ENCODE results near the gene IGSF21. TPM values are rescaled to one million over a fixed set of nuclear protein-coding genes. Genes with fewer than 3 reads are reported as not detected.

Gene IGSF21
- polyA plus RNA-seq, 1 of the 3 experiments (the other 2 are of a cell fraction) = not detected

DNA sequence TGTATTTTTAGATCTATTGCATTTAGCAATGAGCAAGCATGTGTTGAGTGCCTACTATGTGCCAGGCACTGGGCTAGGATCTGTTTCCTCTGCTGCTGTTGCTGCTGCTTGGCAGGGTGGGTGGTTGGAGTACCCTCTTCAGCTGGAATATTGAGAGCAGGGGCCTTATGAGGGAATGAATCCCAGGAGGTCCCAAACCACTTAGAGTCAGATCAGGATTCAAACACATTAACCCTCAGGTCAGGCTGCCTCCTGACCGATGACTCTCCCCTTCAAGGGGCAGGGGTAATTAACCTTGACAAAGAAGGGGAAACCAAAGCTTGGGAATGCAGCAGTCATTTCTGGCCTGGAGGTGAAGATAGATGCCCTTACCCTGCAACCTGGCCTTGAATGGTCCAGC is 138.0 kb downstream of the IGSF21 start (continued):
- TF ChIP-seq TEAD4 (IDR thresholded peaks at IDR 0.05; ENCODE audit: borderline replicate concordance, insufficient read depth) (no peak), RCOR1 (IDR thresholded peaks at IDR 0.05; ENCODE audit: low read length) (no peak), MXI1 (IDR thresholded peaks at IDR 0.05; ENCODE audit: low read depth, low read length) (no peak), EP300 (IDR thresholded peaks at IDR 0.05; ENCODE audit: borderline replicate concordance in 1 of 2, low read depth in 1 of 2, low read length in 1 of 2) (no peak), ELF1 (IDR thresholded peaks at IDR 0.05) (no peak), NFIC (IDR thresholded peaks at IDR 0.05; ENCODE audit: borderline replicate concordance) (no peak), ZBTB33 (IDR thresholded peaks at IDR 0.05; ENCODE audit: borderline replicate concordance, low read depth) (no peak), GATA2 (CRISPR knock-in tag; IDR thresholded peaks at IDR 0.05) (no peak)

- ChIA-PET CTCF (interaction anchor here (0.7 to 2.8 kb wide), 8 partner anchors 8 to 629 kb away, joined by 3 to 16 read pairs (median 4); no protein-coding TSS in a partner anchor), POLR2A (interaction anchor here (0.7 kb wide), 1 partner anchor 137 kb away, joined by 4 read pairs; no protein-coding TSS in a partner anchor)
- WGBS (ENCODE audit: low lambda C conversion rate) = 35% methylated on average over 6 of the region's 6 CpGs
- no peak for TF ChIP-seq MEF2A (IDR thresholded peaks at IDR 0.05; ENCODE audit: borderline replicate concordance, low read depth)
- Histone ChIP-seq H3K4me1 (ENCODE audit: control insufficient read depth in 1 of 2, insufficient read depth in 2 of 2, low read depth in 1 of 2, low read length in 1 of 2) (peaks cover 0 to 10% of the 10 kb centered on the region in 2 experiments; a peak in 2 of 4 replicates), H3K79me2 (ENCODE audit: insufficient read depth) (no peaks in the 10 kb centered on the region), H3F3A (replicated peaks; ENCODE audit: insufficient read depth) (no peaks in the 10 kb centered on the region), H3K27ac (ENCODE audit: low read depth in 2 of 2, low read length in 1 of 2) (no peak overlapping the region), H2AFZ (ENCODE audit: low read depth) (no peak overlapping the region), H4K20me1 (ENCODE audit: insufficient read depth) (no peaks in the 10 kb centered on the region), H3K36me3 (replicated peaks in 1 of 2; ENCODE audit: control insufficient read depth in 1 of 2, insufficient read depth in 2 of 2, low read length in 1 of 2) (no peaks in the 10 kb centered on the region), H3K4me3 (ENCODE audit: low read depth in 2 of 2, low read length in 1 of 2) (no peak overlapping the region), H3K27me3 (ENCODE audit: insufficient read depth) (no peaks in the 10 kb centered on the region), H3K9me2 (no peaks in the 10 kb centered on the region), H3K9me3 (no peaks in the 10 kb centered on the region; the same call in 1 of the 2 replicates), H3K4me2 (no peak overlapping the region), H3K9ac (no peak overlapping the region)
- DNase-seq = no peak
Measured at GRCh38 chr1:18246543-18246942, 138.9 kb downstream of the IGSF21 start.

GRCh38 chr1:18247151-18247550 is 139.6 kb downstream of the IGSF21 start:
- POLR2A ChIA-PET = interaction anchor here (0.7 kb wide), 1 partner anchor 137 kb away, joined by 4 read pairs; no protein-coding TSS in a partner anchor
- no peak overlapping the region for H3K4me2 ChIP-seq
- DNase-seq = no peak
- H3K36me3 ChIP-seq (replicated peaks in 1 of 2; ENCODE audit: control insufficient read depth in 1 of 2, insufficient read depth in 2 of 2, low read length in 1 of 2) = no peaks in the 10 kb centered on the region
- peaks cover 0 to 5% of the 10 kb centered on the region in 2 experiments; a peak in 2 of 4 replicates for H3K4me1 ChIP-seq (ENCODE audit: control insufficient read depth in 1 of 2, insufficient read depth in 2 of 2, low read depth in 1 of 2, low read length in 1 of 2)
- no peaks in the 10 kb centered on the region for H3K27me3 ChIP-seq (ENCODE audit: insufficient read depth)
- CTCF ChIA-PET = interaction anchor here (0.7 to 2.8 kb wide), 8 partner anchors 8 to 324 kb away, joined by 3 to 16 read pairs (median 5); no protein-coding TSS in a partner anchor
- H3F3A ChIP-seq (replicated peaks; ENCODE audit: insufficient read depth) = no peaks in the 10 kb centered on the region
- no peak overlapping the region for H3K27ac ChIP-seq (ENCODE audit: low read depth in 2 of 2, low read length in 1 of 2)
- no peaks in the 10 kb centered on the region for H3K79me2 ChIP-seq (ENCODE audit: insufficient read depth)
- no peak overlapping the region for H3K9ac ChIP-seq
- 7% methylated on average over 4 of the region's 4 CpGs for WGBS (ENCODE audit: low lambda C conversion rate)
- no peak overlapping the region for H2AFZ ChIP-seq (ENCODE audit: low read depth)
- H3K9me2 ChIP-seq = no peaks in the 10 kb centered on the region
- no peaks in the 10 kb centered on the region; the same call in 1 of the 2 replicates for H3K9me3 ChIP-seq
- H3K4me3 ChIP-seq (ENCODE audit: low read depth in 2 of 2, low read length in 1 of 2) = no peak overlapping the region
- H4K20me1 ChIP-seq (ENCODE audit: insufficient read depth) = no peaks in the 10 kb centered on the region
- TF ChIP-seq TEAD4 (IDR thresholded peaks at IDR 0.05; ENCODE audit: borderline replicate concordance, insufficient read depth) (no peak), TCF12 (IDR thresholded peaks at IDR 0.05) (no peak), RCOR1 (IDR thresholded peaks at IDR 0.05; ENCODE audit: low read length) (no peak), YY1 (IDR thresholded peaks at IDR 0.05; ENCODE audit: low read depth) (no peak), JUND (IDR thresholded peaks at IDR 0.05) (no peak), USF1 (IDR thresholded peaks at IDR 0.05; ENCODE audit: borderline replicate concordance, low read depth) (no peak), RXRA (IDR thresholded peaks at IDR 0.05; ENCODE audit: borderline replicate concordance, low read depth) (no peak), FOSL2 (IDR thresholded peaks at IDR 0.05; ENCODE audit: borderline replicate concordance, low read depth) (no peak)
- TF ChIP-seq, protein P1, sequence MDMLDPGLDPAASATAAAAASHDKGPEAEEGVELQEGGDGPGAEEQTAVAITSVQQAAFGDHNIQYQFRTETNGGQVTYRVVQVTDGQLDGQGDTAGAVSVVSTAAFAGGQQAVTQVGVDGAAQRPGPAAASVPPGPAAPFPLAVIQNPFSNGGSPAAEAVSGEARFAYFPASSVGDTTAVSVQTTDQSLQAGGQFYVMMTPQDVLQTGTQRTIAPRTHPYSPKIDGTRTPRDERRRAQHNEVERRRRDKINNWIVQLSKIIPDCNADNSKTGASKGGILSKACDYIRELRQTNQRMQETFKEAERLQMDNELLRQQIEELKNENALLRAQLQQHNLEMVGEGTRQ (IDR thresholded peaks at IDR 0.05; ENCODE audit: borderline replicate concordance, low read depth, low read length) = no peak
- TF ChIP-seq, protein P2, sequence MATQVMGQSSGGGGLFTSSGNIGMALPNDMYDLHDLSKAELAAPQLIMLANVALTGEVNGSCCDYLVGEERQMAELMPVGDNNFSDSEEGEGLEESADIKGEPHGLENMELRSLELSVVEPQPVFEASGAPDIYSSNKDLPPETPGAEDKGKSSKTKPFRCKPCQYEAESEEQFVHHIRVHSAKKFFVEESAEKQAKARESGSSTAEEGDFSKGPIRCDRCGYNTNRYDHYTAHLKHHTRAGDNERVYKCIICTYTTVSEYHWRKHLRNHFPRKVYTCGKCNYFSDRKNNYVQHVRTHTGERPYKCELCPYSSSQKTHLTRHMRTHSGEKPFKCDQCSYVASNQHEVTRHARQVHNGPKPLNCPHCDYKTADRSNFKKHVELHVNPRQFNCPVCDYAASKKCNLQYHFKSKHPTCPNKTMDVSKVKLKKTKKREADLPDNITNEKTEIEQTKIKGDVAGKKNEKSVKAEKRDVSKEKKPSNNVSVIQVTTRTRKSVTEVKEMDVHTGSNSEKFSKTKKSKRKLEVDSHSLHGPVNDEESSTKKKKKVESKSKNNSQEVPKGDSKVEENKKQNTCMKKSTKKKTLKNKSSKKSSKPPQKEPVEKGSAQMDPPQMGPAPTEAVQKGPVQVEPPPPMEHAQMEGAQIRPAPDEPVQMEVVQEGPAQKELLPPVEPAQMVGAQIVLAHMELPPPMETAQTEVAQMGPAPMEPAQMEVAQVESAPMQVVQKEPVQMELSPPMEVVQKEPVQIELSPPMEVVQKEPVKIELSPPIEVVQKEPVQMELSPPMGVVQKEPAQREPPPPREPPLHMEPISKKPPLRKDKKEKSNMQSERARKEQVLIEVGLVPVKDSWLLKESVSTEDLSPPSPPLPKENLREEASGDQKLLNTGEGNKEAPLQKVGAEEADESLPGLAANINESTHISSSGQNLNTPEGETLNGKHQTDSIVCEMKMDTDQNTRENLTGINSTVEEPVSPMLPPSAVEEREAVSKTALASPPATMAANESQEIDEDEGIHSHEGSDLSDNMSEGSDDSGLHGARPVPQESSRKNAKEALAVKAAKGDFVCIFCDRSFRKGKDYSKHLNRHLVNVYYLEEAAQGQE (IDR thresholded peaks at IDR 0.05; ENCODE audit: low read depth, low read length) = no peak
